RWPE2 (cell line): ENCODE results near the gene KIF16B.

Source experiments
- ATAC-seq: fragments of 200-7000 bp; cut with Tn5 transposase; 3 replicates; pipeline ENCODE4 v1.9.1; 2021; ENCODE audit warnings: low read depth
- DNase-seq: peaks from one replicate; pipeline ENCODE4 v3.0.0-alpha.2; 2020; ENCODE audit warnings: low spot score
- H3K27ac ChIP-seq: fragments of 450-650 bp; 2 replicates; pipeline ENCODE4 v1.5.1; 2017; ENCODE audit warnings: mild to moderate bottlenecking; ENCODE audit not compliant: poor library complexity, severe bottlenecking
- H3K27me3 ChIP-seq: fragments of 250-450 bp; sonication (Bioruptor Pico); 2 replicates; pipeline ENCODE4 v1.5.1; 2021; ENCODE audit warnings: mild to moderate bottlenecking, moderate library complexity; ENCODE audit not compliant: insufficient read depth, poor library complexity, severe bottlenecking
- H3K36me3 ChIP-seq: fragments of 250-450 bp; sonication (Bioruptor Pico); 2 replicates; pipeline ENCODE4 v1.5.1; 2020; ENCODE audit warnings: low read depth, mild to moderate bottlenecking, moderate library complexity
- H3K4me1 ChIP-seq: fragments of 250-450 bp; sonication (Bioruptor Pico); 2 replicates; pipeline ENCODE4 v1.5.1; 2021; ENCODE audit warnings: mild to moderate bottlenecking, moderate library complexity; ENCODE audit not compliant: insufficient read depth, poor library complexity, severe bottlenecking
- H3K4me3 ChIP-seq: fragments of 250-450 bp; sonication (Bioruptor Pico); 2 replicates; pipeline ENCODE4 v1.5.1; 2021; ENCODE audit warnings: mild to moderate bottlenecking, moderate library complexity; ENCODE audit not compliant: severe bottlenecking
- H3K9me3 ChIP-seq: fragments of 250-450 bp; sonication (Bioruptor Pico); 2 replicates; pipeline ENCODE4 v1.5.1; 2021; ENCODE audit warnings: mild to moderate bottlenecking, moderate library complexity; ENCODE audit not compliant: severe bottlenecking
- CTCF ChIP-seq: fragments of 450-650 bp; IDR thresholded peaks from one replicate; pipeline ENCODE4 v1.5.1; 2017; ENCODE audit warnings: mild to moderate bottlenecking, moderate library complexity; ENCODE audit not compliant: poor library complexity, severe bottlenecking

KIF16B gene

GRCh38 chr20:16385462-16385861, 187.8 kb downstream of the KIF16B start:
- Histone ChIP-seq H3K4me1 (no peaks in the 10 kb centered on the region), H3K27ac (no peak overlapping the region), H3K27me3 (no peaks in the 10 kb centered on the region), H3K9me3 (no peaks in the 10 kb centered on the region), H3K36me3 (peaks cover 3% of the 10 kb centered on the region; the same call in 1 of the 2 replicates), H3K4me3 (no peak overlapping the region)
- no peak; the same call in 2 of the 3 replicates for ATAC-seq
- no peak for DNase-seq
- no peak for TF ChIP-seq CTCF

GRCh38 chr20:16381444-16381843, 191.8 kb downstream of the KIF16B start:
- ATAC-seq = no peak
- H3K4me3 ChIP-seq = no peak overlapping the region

GRCh38 chr20:16378712-16379370, 194.4 kb downstream of the KIF16B start:
- H3K4me1 ChIP-seq = no peaks in the 10 kb centered on the region
- H3K36me3 ChIP-seq = no peaks in the 10 kb centered on the region
- no peak for TF ChIP-seq CTCF
- no peak overlapping the region for H3K27ac ChIP-seq
- DNase-seq (no peak), ATAC-seq (0 out of 3 replicates have a peak, but pooled peaks have one; percentile 31)
- H3K4me3 ChIP-seq = no peak overlapping the region
- no peaks in the 10 kb centered on the region for H3K9me3 ChIP-seq
- H3K27me3 ChIP-seq = no peaks in the 10 kb centered on the region

More at GRCh38 chr20:16381444-16381843, 191.8 kb downstream of the KIF16B start:
- H3K36me3 ChIP-seq = no peaks in the 10 kb centered on the region
- no peak for DNase-seq
- H3K27me3 ChIP-seq = no peaks in the 10 kb centered on the region
- H3K9me3 ChIP-seq = no peaks in the 10 kb centered on the region
- H3K4me1 ChIP-seq = no peaks in the 10 kb centered on the region
- no peak for TF ChIP-seq CTCF
- H3K27ac ChIP-seq = no peak overlapping the region

- Histone ChIP-seq H3K27ac (no peak overlapping the region), H3K27me3 (no peaks in the 10 kb centered on the region), H3K4me3 (no peak overlapping the region), H3K4me1 (no peaks in the 10 kb centered on the region), H3K9me3 (no peaks in the 10 kb centered on the region), H3K36me3 (no peaks in the 10 kb centered on the region)
- ATAC-seq (no peak), DNase-seq (no peak)
- TF ChIP-seq CTCF = no peak
Measured at GRCh38 chr20:16378122-16378521, 195.1 kb downstream of the KIF16B start.

- Histone ChIP-seq H3K9me3 (no peaks in the 10 kb centered on the region), H3K27me3 (no peaks in the 10 kb centered on the region), H3K4me3 (no peak overlapping the region), H3K36me3 (no peaks in the 10 kb centered on the region), H3K4me1 (no peaks in the 10 kb centered on the region), H3K27ac (no peak overlapping the region)
- ATAC-seq (no peak), DNase-seq (no peak)
- TF ChIP-seq CTCF = no peak
Measured at GRCh38 chr20:16369441-16369840, 203.8 kb downstream of the KIF16B start.
